Measurements from ENCODE around the gene LUZP2. TPM values are rescaled to one million over a fixed set of nuclear protein-coding genes. Genes with fewer than 3 reads are reported as not detected.

Gene LUZP2
- polyA plus RNA-seq, 1 of the 3 experiments (the other 2 are of a cell fraction) = 0.03 TPM

- no peaks in the 10 kb centered on the region for H3K27me3 ChIP-seq (ENCODE audit: insufficient read depth)
- POLR2A ChIA-PET = no interaction called here
- no peak overlapping the region for H3K4me2 ChIP-seq
- H4K20me1 ChIP-seq (ENCODE audit: insufficient read depth) = no peaks in the 10 kb centered on the region
- 81% methylated on average over 4 of the region's 4 CpGs for WGBS (ENCODE audit: low lambda C conversion rate)
- H3K9me3 ChIP-seq = no peaks in the 10 kb centered on the region
- no peaks in the 10 kb centered on the region for H3K36me3 ChIP-seq (replicated peaks in 1 of 2; ENCODE audit: control insufficient read depth in 1 of 2, insufficient read depth in 2 of 2, low read length in 1 of 2)
- TF ChIP-seq REST (IDR thresholded peaks at IDR 0.05; ENCODE audit: low read depth, low read length) = no peak
- TF ChIP-seq NFIC (IDR thresholded peaks at IDR 0.05; ENCODE audit: borderline replicate concordance) = no peak
- CTCF ChIA-PET = interaction anchor here (1.3 kb wide), 1 partner anchor 8 kb away, joined by 3 read pairs; no protein-coding TSS in a partner anchor
- H3K79me2 ChIP-seq (ENCODE audit: insufficient read depth) = no peaks in the 10 kb centered on the region
- H3K27ac ChIP-seq (ENCODE audit: low read depth in 2 of 2, low read length in 1 of 2) = no peak overlapping the region
- H2AFZ ChIP-seq (ENCODE audit: low read depth) = no peak overlapping the region
- no peaks in the 10 kb centered on the region for H3F3A ChIP-seq (replicated peaks; ENCODE audit: insufficient read depth)
- no peaks in the 10 kb centered on the region for H3K9me2 ChIP-seq
- H3K4me1 ChIP-seq (ENCODE audit: control insufficient read depth in 1 of 2, insufficient read depth in 2 of 2, low read depth in 1 of 2, low read length in 1 of 2) = no peaks in the 10 kb centered on the region
- no peak overlapping the region for H3K4me3 ChIP-seq (ENCODE audit: low read depth in 2 of 2, low read length in 1 of 2)
- no peak for DNase-seq
- H3K9ac ChIP-seq = no peak overlapping the region
Measured at GRCh38 chr11:24739637-24740036, 242.8 kb downstream of the LUZP2 start.

- no peaks in the 10 kb centered on the region for H3F3A ChIP-seq (replicated peaks; ENCODE audit: insufficient read depth)
- no peaks in the 10 kb centered on the region for H4K20me1 ChIP-seq (ENCODE audit: insufficient read depth)
- no peaks in the 10 kb centered on the region for H3K4me1 ChIP-seq (ENCODE audit: control insufficient read depth in 1 of 2, insufficient read depth in 2 of 2, low read depth in 1 of 2, low read length in 1 of 2)
- no peak overlapping the region for H2AFZ ChIP-seq (ENCODE audit: low read depth)
- no peaks in the 10 kb centered on the region for H3K27me3 ChIP-seq (ENCODE audit: insufficient read depth)
- H3K9ac ChIP-seq = no peak overlapping the region
- no peaks in the 10 kb centered on the region for H3K9me2 ChIP-seq
- ChIA-PET POLR2A (no interaction called here), CTCF (no interaction called here)
- WGBS (ENCODE audit: low lambda C conversion rate) = 42% methylated on average over 5 of the region's 5 CpGs
- no peak for DNase-seq
- no peak overlapping the region for H3K4me3 ChIP-seq (ENCODE audit: low read depth in 2 of 2, low read length in 1 of 2)
- no peaks in the 10 kb centered on the region for H3K9me3 ChIP-seq
- H3K4me2 ChIP-seq = no peak overlapping the region
- no peaks in the 10 kb centered on the region for H3K36me3 ChIP-seq (replicated peaks in 1 of 2; ENCODE audit: control insufficient read depth in 1 of 2, insufficient read depth in 2 of 2, low read length in 1 of 2)
- no peak for TF ChIP-seq MXI1 (IDR thresholded peaks at IDR 0.05; ENCODE audit: low read depth, low read length)
- no peak overlapping the region for H3K27ac ChIP-seq (ENCODE audit: low read depth in 2 of 2, low read length in 1 of 2)
- H3K79me2 ChIP-seq (ENCODE audit: insufficient read depth) = no peaks in the 10 kb centered on the region
Measured at GRCh38 chr11:24747275-24748251, 250.7 kb downstream of the LUZP2 start.

- Histone ChIP-seq H3K4me1 (ENCODE audit: control insufficient read depth in 1 of 2, insufficient read depth in 2 of 2, low read depth in 1 of 2, low read length in 1 of 2) (no peaks in the 10 kb centered on the region), H3K9me3 (no peaks in the 10 kb centered on the region), H3K4me2 (no peak overlapping the region), H3K79me2 (ENCODE audit: insufficient read depth) (no peaks in the 10 kb centered on the region), H4K20me1 (ENCODE audit: insufficient read depth) (no peaks in the 10 kb centered on the region), H2AFZ (ENCODE audit: low read depth) (no peak overlapping the region), H3F3A (replicated peaks; ENCODE audit: insufficient read depth) (no peaks in the 10 kb centered on the region), H3K27ac (ENCODE audit: low read depth in 2 of 2, low read length in 1 of 2) (no peak overlapping the region), H3K4me3 (ENCODE audit: low read depth in 2 of 2, low read length in 1 of 2) (no peak overlapping the region), H3K27me3 (ENCODE audit: insufficient read depth) (no peaks in the 10 kb centered on the region), H3K36me3 (replicated peaks in 1 of 2; ENCODE audit: control insufficient read depth in 1 of 2, insufficient read depth in 2 of 2, low read length in 1 of 2) (no peaks in the 10 kb centered on the region), H3K9me2 (no peaks in the 10 kb centered on the region), H3K9ac (no peak overlapping the region)
- TF ChIP-seq MXI1 (IDR thresholded peaks at IDR 0.05; ENCODE audit: low read depth, low read length) (no peak), MAX (IDR thresholded peaks at IDR 0.05; ENCODE audit: low read depth) (no peak), GABPA (IDR thresholded peaks at IDR 0.05; ENCODE audit: low read depth) (no peak), SMC3 (IDR thresholded peaks at IDR 0.05; ENCODE audit: low read depth, low read length) (no peak), MEF2A (IDR thresholded peaks at IDR 0.05; ENCODE audit: borderline replicate concordance, low read depth) (no peak)
- 70% methylated on average over 7 of the region's 7 CpGs for WGBS (ENCODE audit: low lambda C conversion rate)
- ChIA-PET POLR2A (no interaction called here), CTCF (no interaction called here)
- DNase-seq = no peak
Measured at GRCh38 chr11:24748261-24748660, 251.4 kb downstream of the LUZP2 start.

All from SK-N-SH (cell line).